HG03135 (cell line): ENCODE measurements around the gene MCRIP2.
A peak's percentile ranks its signal among the peaks of the same experiment; 100 is the strongest.
"Not testable (repeated sequence)": the region's sequence is repeated elsewhere in the genome, so short reads cannot be mapped to it uniquely, and the experiment has no call there.

ENCODE experiments used
- ATAC-seq: cut with Tn5 transposase; IDR thresholded peaks from one replicate; pipeline ENCODE4 v1.9.1; 2021; ENCODE audit warnings: mild to moderate bottlenecking, moderate library complexity; ENCODE audit not compliant: unreplicated experiment

Gene MCRIP2

GRCh38 chr16:678858-679813 lies 37.5 kb downstream of the MCRIP2 start:
- no peak for ATAC-seq

DNA sequence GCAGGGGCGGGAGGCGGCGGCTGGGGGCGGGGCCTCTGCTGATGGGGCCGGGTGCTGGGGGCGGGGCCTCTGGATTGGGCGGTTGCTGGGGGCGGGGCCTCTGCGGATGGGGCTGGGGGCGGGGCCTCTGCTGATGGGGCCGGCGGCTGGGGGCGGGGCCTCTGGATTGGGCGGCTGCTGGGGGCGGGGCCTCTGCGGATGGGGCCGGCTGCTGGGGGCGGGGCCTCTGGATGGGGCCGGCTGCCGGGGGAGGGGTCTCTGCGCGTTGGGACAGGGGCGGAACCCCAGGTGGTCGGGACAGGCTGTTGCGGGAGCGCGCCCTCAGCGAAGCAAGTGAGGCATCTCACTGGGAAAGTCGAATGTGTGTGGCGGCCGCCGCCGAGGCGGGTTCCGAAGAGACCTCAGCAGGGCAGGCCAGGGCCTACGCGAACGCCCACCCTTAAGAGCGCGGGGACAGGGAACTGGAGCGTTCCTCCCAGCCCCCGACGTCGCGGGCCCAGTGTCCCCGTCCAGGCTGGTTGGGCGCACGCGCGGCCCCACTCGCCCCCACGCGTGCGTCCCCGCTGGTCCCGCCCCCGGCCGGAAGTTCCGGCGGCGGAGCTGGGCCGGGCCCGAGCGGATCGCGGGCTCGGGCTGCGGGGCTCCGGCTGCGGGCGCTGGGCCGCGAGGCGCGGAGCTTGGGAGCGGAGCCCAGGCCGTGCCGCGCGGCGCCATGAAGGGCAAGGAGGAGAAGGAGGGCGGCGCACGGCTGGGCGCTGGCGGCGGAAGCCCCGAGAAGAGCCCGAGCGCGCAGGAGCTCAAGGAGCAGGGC lies 38.4 kb downstream of the MCRIP2 start, which contains the start of gene STUB1:
STUB1 (plus strand) TSS at position 597 of the 811 bp plus-strand sequence; CDS start at position 713, 116 bp downstream.
- ATAC-seq: peak; percentile 35

DNA sequence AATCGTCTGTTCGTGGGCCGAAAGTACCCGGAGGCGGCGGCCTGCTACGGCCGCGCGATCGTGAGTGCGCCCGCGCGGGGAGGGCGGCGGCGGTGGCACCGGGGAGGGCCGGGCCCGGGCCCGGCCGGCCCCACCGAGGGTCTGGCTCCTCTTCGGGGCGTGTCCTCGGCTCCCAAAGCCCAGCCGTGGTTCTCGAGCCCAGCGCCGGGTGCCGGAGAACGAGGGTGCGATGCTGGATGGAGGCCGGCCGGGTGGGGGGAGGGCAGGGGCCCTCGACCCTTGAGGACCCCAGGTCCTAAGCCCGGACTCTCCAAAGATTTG lies 39.0 kb downstream of the MCRIP2 start:
- ATAC-seq: no peak

DNA sequence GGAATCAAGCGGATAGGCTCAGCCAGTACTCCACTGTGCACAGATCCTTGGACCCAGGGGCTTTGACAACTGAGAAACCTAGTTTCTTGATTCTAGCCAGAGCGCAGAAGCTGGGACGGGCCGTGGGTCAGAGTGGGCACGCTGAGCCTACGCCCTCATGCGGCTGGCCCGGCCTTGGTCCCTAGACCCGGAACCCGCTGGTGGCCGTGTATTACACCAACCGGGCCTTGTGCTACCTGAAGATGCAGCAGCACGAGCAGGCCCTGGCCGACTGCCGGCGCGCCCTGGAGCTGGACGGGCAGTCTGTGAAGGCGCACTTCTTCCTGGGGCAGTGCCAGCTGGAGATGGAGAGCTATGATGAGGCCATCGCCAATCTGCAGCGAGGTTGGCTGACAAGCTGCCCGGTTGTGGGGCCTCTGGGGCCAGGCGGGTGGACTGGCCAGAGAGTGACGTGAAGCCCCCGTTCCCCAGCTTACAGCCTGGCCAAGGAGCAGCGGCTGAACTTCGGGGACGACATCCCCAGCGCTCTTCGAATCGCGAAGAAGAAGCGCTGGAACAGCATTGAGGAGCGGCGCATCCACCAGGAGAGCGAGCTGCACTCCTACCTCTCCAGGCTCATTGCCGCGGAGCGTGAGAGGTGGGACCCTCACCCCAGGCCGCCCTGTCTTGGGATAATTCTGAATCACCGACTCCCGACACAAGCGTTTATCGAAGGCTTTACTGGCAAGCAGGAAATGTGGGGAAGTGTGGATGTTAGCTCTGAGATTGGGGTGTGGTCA lies 39.5 kb downstream of the MCRIP2 start:
- ATAC-seq: no peak

GRCh38 chr16:681746-682427 lies 40.3 kb downstream of the MCRIP2 start:
- ATAC-seq: no peak

- no peak for ATAC-seq
Observed at GRCh38 chr16:682493-683395, 41.1 kb downstream of the MCRIP2 start.

- ATAC-seq: peak; percentile 4
Observed at GRCh38 chr16:683396-684070, 41.9 kb downstream of the MCRIP2 start.

GRCh38 chr16:684071-684794 lies 42.6 kb downstream of the MCRIP2 start, which contains the start of gene JMJD8:
JMJD8 (minus strand) TSS chr16:684334; CDS start chr16:684319, 15 bp downstream.
- ATAC-seq: peak; percentile 55

DNA sequence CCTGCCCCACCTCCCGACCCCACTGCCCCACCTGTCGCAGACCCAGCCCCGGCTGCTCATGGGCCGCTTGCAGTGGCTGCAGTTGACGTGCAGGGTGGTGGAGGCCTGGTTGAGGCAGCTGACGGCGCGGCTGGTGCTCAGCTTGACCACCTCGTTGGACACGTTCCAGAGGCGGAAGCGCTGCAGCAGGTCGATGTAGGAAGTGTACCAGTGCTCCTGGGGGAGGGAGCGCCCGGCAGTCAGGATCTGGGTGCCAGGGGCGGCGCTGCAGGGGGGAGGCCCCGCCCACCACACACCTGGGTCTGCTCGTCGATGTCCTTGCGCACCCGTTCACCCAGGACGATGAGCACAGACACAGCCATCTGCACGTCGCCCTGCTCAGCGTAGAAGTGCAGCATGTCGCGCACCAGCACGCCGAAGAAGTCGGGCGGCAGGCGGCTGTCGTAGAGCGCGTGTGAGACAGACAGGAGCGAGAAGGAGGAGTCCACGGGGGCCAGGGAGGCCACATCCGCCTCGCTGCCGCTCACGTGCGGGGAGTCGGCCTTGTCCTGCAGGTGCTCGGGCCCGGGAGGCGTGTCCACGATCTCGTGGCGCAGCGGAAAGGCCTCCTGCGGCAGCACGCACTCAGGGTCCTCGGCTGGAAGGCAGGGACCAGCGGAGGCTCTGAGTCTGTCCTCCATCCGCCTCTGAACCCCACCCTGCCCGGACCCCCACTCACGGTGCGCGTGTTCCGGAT lies 43.5 kb downstream of the MCRIP2 start:
- no peak for ATAC-seq

DNA sequence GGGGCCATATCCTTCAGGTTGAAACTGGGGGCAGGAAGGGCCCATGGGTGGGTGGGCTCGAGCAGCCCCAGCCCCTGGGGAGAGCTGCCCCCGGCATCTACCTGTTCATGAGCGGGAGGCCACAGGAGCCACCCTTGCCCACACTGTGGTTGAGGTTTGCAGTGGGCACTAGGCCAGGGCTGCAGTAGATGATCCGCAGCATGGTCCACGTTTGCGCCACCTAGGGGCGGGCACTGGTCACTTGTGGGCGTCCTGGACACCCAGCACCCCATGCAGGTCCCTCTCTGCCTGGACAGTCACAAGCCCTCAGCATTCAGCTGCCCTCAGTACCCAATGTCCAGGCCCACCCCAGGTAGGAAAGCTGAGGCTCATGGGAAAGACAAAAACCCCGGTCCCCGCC lies 44.3 kb downstream of the MCRIP2 start:
- no peak for ATAC-seq

DNA sequence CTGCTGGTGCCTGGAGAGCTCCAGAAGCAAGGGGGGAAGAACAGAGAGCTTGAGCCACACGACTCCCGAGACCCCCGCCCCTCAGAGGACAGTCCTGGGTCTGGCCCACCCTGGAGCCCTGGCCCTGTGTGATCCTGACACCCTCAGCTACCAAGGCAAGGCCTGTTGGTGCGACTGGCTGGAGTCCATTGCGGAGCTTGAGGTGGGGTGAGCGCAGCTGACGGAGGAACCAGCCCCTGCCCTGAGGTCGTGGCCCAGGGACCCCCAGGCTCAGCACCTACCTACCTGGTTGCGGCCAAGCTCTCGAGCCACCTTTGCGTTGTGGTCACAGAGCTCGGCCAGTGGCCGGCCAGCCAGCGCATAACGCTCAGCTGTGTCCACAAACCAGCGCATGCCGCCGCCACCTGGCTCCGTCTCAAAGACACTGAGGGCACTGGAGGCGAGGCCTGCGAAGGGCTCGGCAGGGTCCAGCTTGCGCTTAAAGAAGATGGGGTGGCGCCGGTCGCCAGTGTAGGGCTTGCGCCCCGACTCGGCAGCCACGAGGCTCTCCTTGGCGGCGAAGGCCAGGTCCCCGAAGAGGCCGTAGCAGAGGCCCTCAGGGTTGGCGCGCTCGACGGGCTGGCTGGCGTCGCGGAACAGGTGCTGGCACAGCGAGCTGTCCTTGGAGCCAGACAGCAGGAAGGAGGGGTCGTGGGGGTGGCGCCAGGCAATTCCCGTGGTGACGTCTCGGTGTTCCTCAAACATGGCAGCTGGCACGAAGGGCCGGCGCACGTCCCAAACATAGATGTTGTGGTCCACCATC lies 45.0 kb downstream of the MCRIP2 start:
- no peak for ATAC-seq

GRCh38 chr16:687499-687898 lies 45.9 kb downstream of the MCRIP2 start:
- no peak for ATAC-seq

GRCh38 chr16:689175-689897 lies 47.7 kb downstream of the MCRIP2 start:
- ATAC-seq: no peak

DNA sequence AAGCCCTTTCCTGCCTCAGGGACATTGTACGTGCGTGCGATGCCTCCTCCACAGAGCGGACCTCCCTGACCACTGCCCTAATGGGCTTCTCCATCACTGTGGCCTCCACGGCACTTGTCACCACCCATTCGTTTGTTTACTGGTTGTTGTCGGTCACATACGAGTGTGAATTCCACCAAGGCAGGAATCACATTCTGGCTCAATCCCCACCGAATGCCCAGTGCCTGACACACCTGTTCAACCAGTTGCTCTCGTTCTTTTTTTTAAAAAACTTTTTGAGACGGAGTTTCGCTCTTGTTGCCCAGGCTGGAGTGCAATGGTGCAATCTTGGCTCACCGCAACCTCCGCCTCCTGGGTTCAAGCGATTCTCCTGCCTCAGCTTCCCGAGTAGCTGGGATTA lies 49.6 kb downstream of the MCRIP2 start:
- not testable (repeated sequence) for ATAC-seq

DNA sequence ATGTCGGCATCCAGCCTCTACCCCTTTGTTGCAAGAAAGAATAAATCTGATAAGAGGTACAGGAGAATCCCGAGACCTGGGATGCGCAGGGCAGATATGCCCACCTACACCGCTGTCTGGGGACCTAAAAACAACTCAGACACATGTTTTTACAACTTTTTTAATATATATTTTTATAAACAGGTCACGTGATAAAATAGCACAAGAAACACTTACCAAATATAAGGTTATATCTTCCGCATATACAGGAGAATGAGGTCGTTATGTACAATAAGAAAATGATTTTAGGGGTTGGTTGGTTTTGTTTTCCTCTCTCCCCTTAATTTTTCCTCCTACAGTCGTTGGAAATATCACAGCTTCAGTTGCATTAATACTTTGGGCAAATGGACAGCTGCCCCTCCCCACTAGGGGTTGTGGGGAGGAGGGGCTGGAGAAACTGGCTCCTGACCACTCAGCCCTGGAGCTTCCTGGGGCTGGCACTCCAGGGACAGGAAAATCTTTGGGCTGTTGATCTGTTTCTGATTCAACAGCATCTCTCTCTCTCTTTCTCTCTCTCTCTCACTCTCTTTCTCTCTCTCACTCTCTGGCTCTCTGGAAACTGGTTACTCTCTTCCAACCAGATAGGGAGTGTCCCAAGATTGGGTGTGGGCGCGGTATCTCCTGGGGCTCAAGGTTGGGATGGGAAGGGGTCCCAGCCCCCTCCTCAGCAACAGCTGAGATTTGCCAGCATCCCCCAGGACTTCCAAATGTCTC lies 50.9 kb downstream of the MCRIP2 start:
- ATAC-seq: no peak
